HepG2 (cell line): ENCODE results near the gene TIMM44. TPM values are rescaled to one million over a fixed set of nuclear protein-coding genes. Genes with fewer than 3 reads are reported as not detected.

Experiments used
- AGO2 ChIP-seq: fragments of 200-400 bp; formaldehyde crosslinking; optimal IDR thresholded peaks from 2 replicates; pipeline ENCODE3; 2017; ENCODE audit warnings: mild to moderate bottlenecking, low read depth, low read length, moderate library complexity
- CERS6 ChIP-seq: sonication (generic); formaldehyde crosslinking; IDR thresholded peaks from 2 replicates; pipeline ENCODE4 v1.5.0; 2020; ENCODE audit warnings: missing genetic modification reagents
- MAFK ChIP-seq, 2 experiments: IDR thresholded peaks in 1 of 2; conservative IDR thresholded peaks in 1 of 2; 2 replicates each; pipeline ENCODE4 v1.6.1; 2011; ENCODE audit warnings: improper control_type of control experiment in 2 of 2, low read length in 2 of 2
- MTF1 ChIP-seq: sonication (generic); formaldehyde crosslinking; IDR thresholded peaks from 2 replicates; pipeline ENCODE4 v1.5.0; 2020; ENCODE audit warnings: missing genetic modification reagents
- PAX8 ChIP-seq: sonication (generic); formaldehyde crosslinking; IDR thresholded peaks from 2 replicates; pipeline ENCODE4 v1.8.0; 2022; ENCODE audit warnings: mild to moderate bottlenecking, missing genetic modification reagents, borderline replicate concordance
- RBM22 ChIP-seq: fragments of 200-400 bp; formaldehyde crosslinking; optimal IDR thresholded peaks from 2 replicates; pipeline ENCODE3; 2017; ENCODE audit warnings: mild to moderate bottlenecking, low read length, moderate library complexity
- RELA ChIP-seq: sonication (generic); formaldehyde crosslinking; IDR thresholded peaks from 2 replicates; pipeline ENCODE4 v1.4.0; 2020; ENCODE audit warnings: missing genetic modification reagents
- TP53 ChIP-seq: sonication (generic); formaldehyde crosslinking; conservative IDR thresholded peaks from 2 replicates; pipeline ENCODE4 v1.4.0; 2020; ENCODE audit warnings: missing genetic modification reagents
- U2AF1 ChIP-seq: fragments of 200-400 bp; formaldehyde crosslinking; optimal IDR thresholded peaks from 2 replicates; pipeline ENCODE3; 2017; ENCODE audit warnings: mild to moderate bottlenecking, low read depth, low read length
- ZNF687 ChIP-seq: sonication (generic); formaldehyde crosslinking; IDR thresholded peaks from 2 replicates; pipeline ENCODE4 v1.5.1; 2020; ENCODE audit warnings: mild to moderate bottlenecking, missing genetic modification reagents, moderate library complexity
- polyA plus RNA-seq, 8 experiments: library from polyadenylated mRNA; depleted of rRNA in 3 of 8; stranded (reverse) in 7 of 8; unstranded in 1 of 8; fragments of >200 nt; fragmentation: Illumina TruSeq in 4 of 8; extraction: Trizol in 4 of 8; gene quantifications; 2 replicates each; pipeline versions ENCODE4 v1.2.1 to v1.2.3, GENCODE V29; 2011 to 2016; ENCODE audit warnings: low read depth in 4 of 8, missing spikeins in 1 of 8, mixed read lengths in 1 of 8; ENCODE audit not compliant: insufficient read depth in 1 of 8
- total RNA-seq, 5 experiments: library from RNA; depleted of rRNA; stranded (reverse); fragments of >200 nt; fragmentation: Illumina TruSeq; extraction: Trizol; gene quantifications; 2 replicates each; pipeline ENCODE4 v1.2.3, GENCODE V29; 2016; ENCODE audit warnings: low read depth in 1 of 5

TIMM44 gene
- total and polyA plus RNA-seq, 2 of the 13 experiments (the other 11 are each of a cell fraction or from before 2014, with no cell fraction given): 42.9 to 72.6 TPM

- peak; percentile 35; the same call in 1 of the 2 replicates for TF ChIP-seq ZNF687 (CRISPR knock-in tag)
- TF ChIP-seq PAX8 (CRISPR knock-in tag): no peak
- TF ChIP-seq AGO2: peak; percentile 64
- no peak for TF ChIP-seq MTF1 (CRISPR knock-in tag)
- no peak for TF ChIP-seq RELA (CRISPR knock-in tag)
- no peak for TF ChIP-seq CERS6 (CRISPR knock-in tag)
- peak; percentile 52 for TF ChIP-seq RBM22
- TF ChIP-seq TP53 (CRISPR knock-in tag): no peak
- TF ChIP-seq MAFK (conservative IDR thresholded peaks at IDR 0.05 in 1 of 2, IDR thresholded peaks at IDR 0.05 in 1 of 2; ENCODE audit: low read length in 2 of 2): peak; percentile 96 to 97
- TF ChIP-seq U2AF1: no peak
These were observed 19.3 kb upstream of the TIMM44 start (continued) for GRCh38 chr19:7962644-7963268.
